Calu3 (cell line): ENCODE measurements around the gene SLFN14. TPM values are rescaled to one million over a fixed set of nuclear protein-coding genes. Genes with fewer than 3 reads are reported as not detected.

ENCODE experiments used
- BruUV-seq: library from RNA; stranded (reverse); fragments of 400-500 nt; replicated peaks from 2 replicates; lab custom pipeline; 2021; lab: Mats Ljungman, UMichigan
- CTCF ChIA-PET: fragments of 300-600 bp; sonication (Branson Sonifier 250); formaldehyde crosslinking; loops from one replicate; lab custom pipeline; 2022; ENCODE audit warnings: antibody characterized with exemption; lab: Charles Lee
- DNase-seq: peaks from one replicate; pipeline ENCODE4 v3.0.0; 2022
- H3K27ac Mint-ChIP-seq: one replicate; pipeline ENCODE4 v1.8.0; 2022; ENCODE audit warnings: mixed read lengths; ENCODE audit not compliant: unreplicated experiment
- H3K27me3 Mint-ChIP-seq: one replicate; pipeline ENCODE4 v1.8.0; 2022; ENCODE audit warnings: mixed read lengths; ENCODE audit not compliant: unreplicated experiment
- H3K36me3 Mint-ChIP-seq: one replicate; pipeline ENCODE4 v1.8.0; 2022; ENCODE audit warnings: mild to moderate bottlenecking, moderate library complexity, mixed read lengths; ENCODE audit not compliant: insufficient read depth, unreplicated experiment
- H3K4me1 Mint-ChIP-seq: one replicate; pipeline ENCODE4 v1.8.0; 2022; ENCODE audit warnings: mild to moderate bottlenecking, low read depth, mixed read lengths; ENCODE audit not compliant: unreplicated experiment
- H3K4me3 Mint-ChIP-seq: one replicate; pipeline ENCODE4 v1.8.0; 2022; ENCODE audit warnings: mild to moderate bottlenecking, low read depth, moderate library complexity, mixed read lengths; ENCODE audit not compliant: unreplicated experiment
- H3K9me3 Mint-ChIP-seq: one replicate; pipeline ENCODE4 v1.8.0; 2022; ENCODE audit warnings: low read depth, mixed read lengths; ENCODE audit not compliant: unreplicated experiment
- intact Hi-C: fragments of 100-400 bp; cut with micrococcal nuclease; formaldehyde crosslinking; loops from one replicate; pipeline ENCODE4 v1.10.0; 2022; ENCODE audit not compliant: unreplicated experiment
- total RNA-seq: library from RNA; stranded (reverse); gene quantifications from 2 replicates; pipeline ENCODE4 v1.2.3, GENCODE V29; 2022
- TF ChIP-seq, protein P1 (sequence below): fragments of 200-600 bp; IDR thresholded peaks from one replicate; pipeline ENCODE4 v1.8.0; 2022; ENCODE audit warnings: antibody characterized with exemption; ENCODE audit not compliant: unreplicated experiment

The SLFN14 gene
- total RNA-seq, 1 experiment from 2014 or later = not detected

DNA sequence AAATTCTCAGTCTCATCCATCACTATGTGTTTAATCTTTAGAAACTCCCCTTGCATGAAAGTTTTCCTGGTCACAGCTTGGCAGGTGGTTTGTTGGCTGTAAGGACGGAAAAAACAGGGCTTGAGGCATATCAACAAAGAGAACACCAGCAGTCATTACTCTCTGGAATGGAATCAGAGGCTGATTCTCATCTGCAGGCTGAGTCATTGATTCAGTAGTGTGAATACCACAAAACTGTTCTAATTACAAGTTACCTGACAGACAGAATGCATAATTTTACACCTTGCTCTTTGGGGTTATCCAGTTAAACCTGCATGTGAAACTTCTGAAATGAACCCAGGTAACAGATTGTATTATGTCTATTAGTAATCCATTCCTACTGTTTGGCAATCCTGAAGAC lies 11.6 kb downstream of the SLFN14 start:
- H3K27ac Mint-ChIP-seq = no peak overlapping the region
- CTCF ChIA-PET = interaction anchor here (1.9 kb wide), 1 partner anchor 10 kb away, joined by 6 read pairs; no protein-coding TSS in a partner anchor
- intact Hi-C loops = no loop called here
- no peaks in the 10 kb centered on the region for H3K4me1 Mint-ChIP-seq
- peaks cover 75% of the 10 kb centered on the region for H3K27me3 Mint-ChIP-seq
- no TSS peak for BruUV-seq
- no peak for DNase-seq
- H3K9me3 Mint-ChIP-seq = no peaks in the 10 kb centered on the region
- H3K36me3 Mint-ChIP-seq = no peaks in the 10 kb centered on the region
- no peak overlapping the region for H3K4me3 Mint-ChIP-seq
- TF ChIP-seq, protein P1, sequence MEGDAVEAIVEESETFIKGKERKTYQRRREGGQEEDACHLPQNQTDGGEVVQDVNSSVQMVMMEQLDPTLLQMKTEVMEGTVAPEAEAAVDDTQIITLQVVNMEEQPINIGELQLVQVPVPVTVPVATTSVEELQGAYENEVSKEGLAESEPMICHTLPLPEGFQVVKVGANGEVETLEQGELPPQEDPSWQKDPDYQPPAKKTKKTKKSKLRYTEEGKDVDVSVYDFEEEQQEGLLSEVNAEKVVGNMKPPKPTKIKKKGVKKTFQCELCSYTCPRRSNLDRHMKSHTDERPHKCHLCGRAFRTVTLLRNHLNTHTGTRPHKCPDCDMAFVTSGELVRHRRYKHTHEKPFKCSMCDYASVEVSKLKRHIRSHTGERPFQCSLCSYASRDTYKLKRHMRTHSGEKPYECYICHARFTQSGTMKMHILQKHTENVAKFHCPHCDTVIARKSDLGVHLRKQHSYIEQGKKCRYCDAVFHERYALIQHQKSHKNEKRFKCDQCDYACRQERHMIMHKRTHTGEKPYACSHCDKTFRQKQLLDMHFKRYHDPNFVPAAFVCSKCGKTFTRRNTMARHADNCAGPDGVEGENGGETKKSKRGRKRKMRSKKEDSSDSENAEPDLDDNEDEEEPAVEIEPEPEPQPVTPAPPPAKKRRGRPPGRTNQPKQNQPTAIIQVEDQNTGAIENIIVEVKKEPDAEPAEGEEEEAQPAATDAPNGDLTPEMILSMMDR = no peak

DNA sequence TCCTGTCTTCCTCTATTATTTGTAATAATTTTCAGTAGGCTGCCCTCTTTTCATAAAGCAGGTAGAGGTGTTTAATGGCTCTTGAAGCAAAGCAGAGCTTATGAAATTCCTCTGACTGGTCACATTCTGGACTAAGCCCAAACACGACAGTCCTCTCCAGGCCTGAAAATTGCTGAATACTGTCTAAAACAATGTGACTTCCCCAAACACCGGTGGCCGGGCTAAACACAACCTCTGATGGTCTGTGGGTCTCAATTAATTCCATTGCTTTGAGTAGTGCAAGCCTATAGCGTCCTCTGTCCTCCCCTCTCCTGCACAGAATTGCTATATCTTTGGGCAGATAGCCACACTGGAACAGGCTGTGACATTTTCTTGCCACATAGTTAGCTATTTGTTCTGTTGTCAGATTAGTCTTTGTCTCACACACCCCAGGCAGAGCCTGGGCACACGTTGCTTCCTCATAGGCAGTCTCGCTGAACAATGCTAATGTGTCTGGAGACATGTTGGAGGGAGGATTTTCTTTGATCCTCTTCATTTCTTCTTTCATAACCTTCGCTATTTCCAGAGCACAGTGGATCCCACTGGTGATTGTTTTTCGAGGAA lies 12.3 kb downstream of the SLFN14 start:
- Mint-ChIP-seq H3K27ac (no peak overlapping the region), H3K36me3 (no peaks in the 10 kb centered on the region), H3K4me1 (no peaks in the 10 kb centered on the region), H3K9me3 (no peaks in the 10 kb centered on the region), H3K27me3 (peaks cover 68% of the 10 kb centered on the region), H3K4me3 (no peak overlapping the region)
- no peak for DNase-seq
- BruUV-seq = no TSS peak
- CTCF ChIA-PET = interaction anchor here (1.9 kb wide), 1 partner anchor 9 kb away, joined by 6 read pairs; no protein-coding TSS in a partner anchor
- intact Hi-C loops = no loop called here
- TF ChIP-seq, protein P1 = no peak

DNA sequence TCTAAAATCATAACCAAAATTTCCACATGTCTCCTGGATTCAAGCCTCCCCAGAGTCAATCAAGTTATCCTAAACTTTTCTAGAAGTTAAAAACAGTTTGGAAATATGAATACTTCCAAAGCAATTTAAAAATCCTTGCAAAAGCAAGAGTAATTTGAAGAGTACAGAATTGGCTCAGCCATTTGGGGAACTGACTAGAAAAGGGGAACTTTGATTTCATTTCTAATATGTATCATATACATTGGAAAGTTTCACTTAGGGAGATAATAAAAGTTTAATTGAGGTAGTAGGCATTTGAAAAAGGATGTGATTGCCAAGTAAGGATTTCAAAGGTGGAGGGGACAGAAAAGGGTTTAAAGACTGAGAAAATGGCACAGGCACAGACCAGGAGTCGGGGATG lies 14.1 kb downstream of the SLFN14 start:
- intact Hi-C loops = no loop called here
- Mint-ChIP-seq H3K9me3 (no peaks in the 10 kb centered on the region), H3K27me3 (peaks cover 50% of the 10 kb centered on the region), H3K27ac (no peak overlapping the region), H3K4me1 (no peaks in the 10 kb centered on the region), H3K36me3 (no peaks in the 10 kb centered on the region), H3K4me3 (no peak overlapping the region)
- no TSS peak for BruUV-seq
- no peak for DNase-seq
- TF ChIP-seq, protein P1 = no peak
- CTCF ChIA-PET = no interaction called here

DNA sequence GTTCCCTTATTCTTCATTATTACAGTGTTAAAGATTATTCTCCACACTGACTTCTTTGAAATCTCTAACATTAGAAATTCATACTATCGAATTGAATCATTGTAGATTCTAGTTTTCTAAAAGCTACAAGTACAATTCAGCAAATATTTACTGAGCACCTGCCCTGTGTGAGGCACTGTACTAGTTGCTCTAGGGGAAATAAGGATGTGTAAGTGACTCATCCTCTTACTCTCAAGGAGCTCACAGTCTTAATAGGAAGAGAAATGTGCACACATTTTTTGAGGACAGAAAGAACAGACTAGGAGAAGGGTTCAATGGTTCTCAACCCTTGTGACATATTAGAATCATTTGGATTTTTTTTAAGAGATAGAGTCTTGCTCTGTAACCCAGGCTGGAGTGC lies 15.5 kb downstream of the SLFN14 start:
- Mint-ChIP-seq H3K27me3 (peaks cover 41% of the 10 kb centered on the region), H3K27ac (no peak overlapping the region), H3K9me3 (no peaks in the 10 kb centered on the region), H3K4me3 (no peak overlapping the region), H3K36me3 (no peaks in the 10 kb centered on the region), H3K4me1 (peaks cover 9% of the 10 kb centered on the region)
- TF ChIP-seq, protein P1 = no peak
- DNase-seq = no peak
- intact Hi-C loops = no loop called here
- BruUV-seq = no TSS peak
- CTCF ChIA-PET = no interaction called here
